AML-193 (cell line): ENCODE data around the gene CD33.

Source experiments
- DNase-seq, 2 experiments: peaks; one replicate each; lab custom pipeline; 2025; lab: John Stamatoyannopoulos, UW

The CD33 gene

GRCh38 chr19:51224898-51225393, at the start of gene CD33:
CD33 (plus strand) TSS chr19:51225080; CDS start chr19:51225119, 39 bp downstream.
- DNase-seq, result peak; percentile 79 to 80

GRCh38 chr19:51179256-51179655, 45.6 kb upstream of the CD33 start:
- no peak for DNase-seq

GRCh38 chr19:51181377-51181912, 43.4 kb upstream of the CD33 start:
- no peak for DNase-seq

DNA sequence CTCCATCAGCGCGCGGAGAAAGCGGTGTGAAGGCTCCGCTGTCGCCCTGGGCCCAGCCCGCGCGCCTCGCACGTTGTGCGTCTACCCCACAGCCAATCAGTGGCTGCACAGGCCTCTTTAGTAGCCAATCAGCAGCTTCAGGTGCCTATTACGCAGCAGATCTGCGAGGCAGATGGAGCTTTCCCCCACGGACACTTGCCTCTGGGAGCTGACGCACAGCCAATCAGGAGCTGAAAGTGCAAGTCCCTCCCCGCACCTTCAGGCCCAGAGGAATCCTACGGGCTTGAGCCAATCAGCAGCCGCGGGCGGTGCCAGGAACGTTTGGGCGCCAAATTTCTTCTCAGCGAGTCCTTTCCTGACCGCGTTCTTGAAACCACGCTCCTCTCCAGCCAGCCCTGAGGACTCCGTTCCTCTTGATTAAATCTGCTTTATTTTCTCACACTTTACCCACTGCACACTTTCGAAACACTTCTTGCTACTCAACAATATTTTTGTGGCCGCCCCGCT, 42.9 kb upstream of the CD33 start:
- peak; percentile 44 to 50 for DNase-seq

- no peak for DNase-seq
These were observed 41.3 kb upstream of the CD33 start for GRCh38 chr19:51183629-51184028.

- no peak for DNase-seq
These were observed 39.6 kb upstream of the CD33 start for GRCh38 chr19:51185069-51185867.

DNA sequence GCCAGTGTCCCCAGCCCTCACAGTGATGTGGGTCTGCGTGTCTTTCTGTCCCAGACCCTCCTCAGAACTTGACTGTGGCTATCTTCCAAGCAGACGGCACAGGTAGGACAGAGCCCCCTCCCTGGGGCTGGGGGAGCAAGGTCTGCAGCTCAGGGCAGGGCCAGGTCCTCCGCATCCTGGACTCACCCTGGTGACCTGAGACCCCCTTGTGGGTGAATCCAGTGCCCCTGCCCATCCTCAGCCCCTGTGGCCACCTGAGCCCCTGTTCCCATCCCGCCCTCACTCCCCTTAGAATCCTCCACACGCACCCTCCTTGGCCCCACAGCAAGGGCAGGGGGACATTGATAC, 39.0 kb upstream of the CD33 start:
- DNase-seq, result no peak

DNA sequence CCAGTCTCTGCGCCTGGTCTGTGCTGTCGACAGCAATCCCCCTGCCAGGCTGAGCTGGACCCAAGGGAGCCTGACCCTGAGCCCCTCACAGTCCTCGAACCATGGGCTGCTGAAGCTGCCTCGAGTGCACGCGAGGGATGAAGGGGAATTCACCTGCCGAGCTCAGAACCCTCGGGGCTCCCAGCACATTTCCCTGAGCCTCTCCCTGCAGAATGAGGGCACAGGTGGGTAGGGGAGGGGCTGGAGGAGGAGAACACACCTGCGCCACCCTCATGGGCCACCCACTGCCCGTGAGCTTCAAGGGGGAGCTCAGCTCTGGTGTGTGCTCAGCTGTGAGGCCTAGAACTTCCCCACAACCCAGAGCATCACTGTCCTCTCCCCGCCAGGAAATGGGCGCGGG, 38.6 kb upstream of the CD33 start:
- DNase-seq, result no peak

DNA sequence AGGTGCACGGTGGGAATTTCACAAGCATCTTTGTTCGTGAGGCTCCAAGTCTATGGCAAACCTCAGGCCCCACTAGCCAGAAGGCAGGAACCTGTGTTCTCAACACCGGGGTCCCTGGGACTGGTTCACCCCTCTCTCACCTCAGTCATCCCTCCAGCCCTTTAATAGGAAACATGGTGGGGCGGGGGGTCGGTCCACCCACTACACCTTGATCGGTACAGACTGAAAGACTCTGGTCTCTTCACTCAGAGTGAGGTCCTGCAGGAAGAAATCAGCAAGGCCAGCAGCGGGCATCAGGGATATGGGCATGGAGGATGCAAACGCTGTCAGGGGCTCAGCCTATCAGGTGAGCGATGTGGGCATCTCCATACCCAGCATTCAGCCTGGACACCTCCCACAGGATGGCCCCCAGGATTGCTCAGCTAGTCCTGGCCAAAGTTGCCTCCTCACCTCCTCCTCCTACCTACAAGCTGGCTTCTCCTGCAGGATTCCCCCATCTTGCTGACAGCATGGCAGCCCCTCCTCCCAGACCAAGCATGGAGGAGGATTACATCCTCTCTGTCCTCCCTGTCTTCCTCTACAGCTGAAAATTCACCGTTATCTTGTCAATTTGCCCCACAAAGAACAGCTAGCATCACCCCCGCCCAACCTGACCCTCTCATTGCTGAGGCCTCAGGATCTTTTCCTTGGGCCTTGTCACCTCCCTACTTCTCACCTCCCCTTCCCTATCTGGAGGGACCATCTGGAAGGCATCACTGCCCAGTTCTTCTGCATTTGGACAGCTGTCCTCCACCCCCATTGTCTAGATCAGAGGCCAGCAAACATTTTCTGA, 37.3 kb upstream of the CD33 start:
- DNase-seq, result no peak

DNA sequence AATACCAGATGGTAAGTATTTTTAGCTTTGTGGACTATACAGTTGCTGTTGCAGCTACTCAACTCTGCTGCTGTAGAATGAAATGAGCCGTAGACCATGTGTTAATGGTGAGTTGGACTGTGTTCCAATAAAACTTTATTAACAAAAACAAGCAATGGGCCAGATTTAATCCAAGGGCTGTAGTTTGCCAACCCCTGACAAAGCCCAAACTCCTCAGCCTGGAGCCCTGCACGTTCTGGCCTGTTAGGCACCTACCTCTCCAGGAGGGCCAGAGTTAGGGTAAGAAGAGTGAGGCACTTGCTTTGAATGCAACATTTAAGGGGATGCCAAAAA, 36.7 kb upstream of the CD33 start:
- no peak for DNase-seq

DNA sequence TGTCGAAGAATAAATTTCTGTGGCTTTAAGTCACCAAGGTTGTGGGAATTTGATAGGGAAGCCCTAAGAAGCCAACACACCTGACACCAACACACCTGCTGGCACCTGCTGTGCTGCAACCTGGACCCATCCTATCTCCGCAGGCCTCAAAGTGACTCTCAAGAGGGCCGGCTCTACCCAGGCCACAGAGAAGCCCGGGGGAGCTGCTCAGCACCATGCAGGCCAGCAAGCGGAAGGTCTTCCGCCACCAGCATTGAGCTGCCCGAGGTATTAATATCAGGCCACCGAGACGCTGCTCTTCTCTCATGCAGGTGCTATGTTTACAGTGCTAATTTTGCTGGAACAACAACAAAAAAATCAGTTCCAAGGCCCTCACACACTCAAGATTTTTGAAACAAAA, 32.2 kb upstream of the CD33 start:
- DNase-seq, result no peak

GRCh38 chr19:51194527-51195315, 30.2 kb upstream of the CD33 start:
- DNase-seq, result no peak

- no peak for DNase-seq
These were observed 29.6 kb upstream of the CD33 start for GRCh38 chr19:51195316-51195586.

GRCh38 chr19:51195616-51196015, 29.3 kb upstream of the CD33 start:
- DNase-seq, result no peak

DNA sequence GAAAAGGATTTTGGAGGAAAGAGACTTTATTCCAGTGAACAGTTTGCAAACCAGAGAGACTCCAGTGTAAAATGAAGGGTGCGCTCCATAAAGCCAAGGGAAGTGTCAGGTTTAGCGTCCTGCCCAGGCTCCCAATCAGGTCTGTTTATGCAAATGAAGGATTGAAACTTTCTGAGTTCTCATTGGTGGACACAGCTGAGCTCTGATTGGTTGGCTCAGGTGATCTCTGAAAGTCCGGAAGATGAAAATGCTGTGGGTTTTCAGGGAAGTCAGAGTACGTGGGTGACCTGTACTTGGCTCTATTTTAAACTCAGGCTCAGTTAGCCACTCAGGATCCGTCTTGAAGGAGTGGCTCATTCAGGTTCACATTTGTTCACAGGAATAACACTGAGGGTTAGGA, 28.7 kb upstream of the CD33 start:
- DNase-seq, result no peak

- no peak for DNase-seq
These were observed 26.2 kb upstream of the CD33 start for GRCh38 chr19:51198641-51199040.

DNA sequence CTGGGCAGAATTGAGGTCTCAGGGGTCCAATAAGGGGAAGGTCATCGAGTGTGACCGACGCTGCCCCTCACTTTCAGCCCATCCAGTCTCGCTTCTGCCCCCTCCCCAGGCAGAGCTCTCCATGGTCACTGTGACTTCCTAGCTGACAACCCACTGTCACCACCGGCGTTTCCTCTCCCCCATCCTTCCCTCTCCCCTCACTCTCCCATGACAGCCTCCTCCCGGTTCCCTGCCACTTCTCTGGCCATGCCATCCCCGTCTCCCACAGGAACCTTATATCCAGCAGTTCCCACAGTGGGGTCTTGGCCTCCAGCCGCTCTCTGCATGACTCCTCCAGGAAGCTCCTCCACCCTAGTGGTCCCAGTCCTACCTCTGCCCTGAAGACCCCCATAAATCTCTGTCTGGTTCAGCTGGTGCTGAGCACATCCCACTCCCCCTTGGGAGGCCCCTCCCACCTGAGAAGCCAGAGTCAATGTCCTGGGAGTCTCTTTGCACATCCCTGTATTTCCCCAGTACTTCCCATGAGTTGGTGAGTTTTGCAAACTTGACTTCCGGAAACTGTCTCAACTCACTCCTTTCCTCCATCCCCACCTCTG, 24.7 kb upstream of the CD33 start:
- DNase-seq, result no peak

- DNase-seq, result no peak
These were observed 23.2 kb upstream of the CD33 start for GRCh38 chr19:51201712-51202111.

- peak in 1 of 2 experiments; percentile 14 for DNase-seq
These were observed 21.0 kb upstream of the CD33 start for GRCh38 chr19:51203916-51204315.

- no peak for DNase-seq
These were observed 20.6 kb upstream of the CD33 start for GRCh38 chr19:51204321-51204720.

GRCh38 chr19:51207747-51208146, 17.1 kb upstream of the CD33 start:
- DNase-seq, result no peak
